Activated CD8-positive, alpha-beta memory T cell treated with anti-CD3 and anti-CD28 coated beads, Interleukin-2, amount 50 U/mL, for 4 hours (primary cell): ENCODE measurements around the gene SYMPK.

ENCODE experiments used
- DNase-seq: peaks from one replicate; pipeline ENCODE4 v3.0.0-alpha.2; 2020

SYMPK gene

DNA sequence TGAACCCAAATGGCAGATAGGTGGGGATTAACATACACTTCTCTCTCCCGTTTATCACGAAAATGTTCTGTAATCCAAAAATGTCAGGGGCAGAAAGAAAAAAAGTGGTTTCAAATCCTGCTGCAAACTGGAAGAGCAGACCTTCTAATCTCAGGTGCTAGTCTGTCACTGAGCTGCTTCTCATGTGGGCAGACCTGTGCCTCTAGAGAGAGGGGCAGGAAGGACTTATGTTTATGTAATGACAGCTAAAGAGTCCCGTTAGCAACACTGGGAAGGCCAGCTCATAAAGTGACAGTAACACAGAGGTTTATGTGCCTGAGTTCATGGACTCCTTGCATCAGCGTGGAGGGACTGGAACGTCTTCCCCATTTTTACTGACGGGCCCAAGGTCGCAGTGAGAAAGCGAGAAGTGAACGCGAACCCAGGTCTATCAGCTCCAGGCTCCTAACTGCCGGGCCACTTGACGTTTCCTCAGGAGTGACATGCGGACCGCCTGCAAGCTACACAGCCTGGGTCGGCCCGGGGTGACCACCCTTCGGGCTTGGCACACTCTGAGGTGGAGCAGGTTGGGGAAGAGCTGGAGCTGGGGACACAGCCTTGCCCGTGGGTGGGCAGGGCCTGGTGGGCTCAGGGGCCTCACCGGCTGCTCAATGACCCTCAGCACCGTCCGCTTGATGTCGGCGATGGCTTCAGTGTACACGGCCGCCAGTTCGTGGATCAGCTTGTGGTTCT is 38.2 kb downstream of the SYMPK start:
- no peak for DNase-seq

- DNase-seq: no peak
Observed at GRCh38 chr19:45824041-45824471, 38.9 kb downstream of the SYMPK start.

DNA sequence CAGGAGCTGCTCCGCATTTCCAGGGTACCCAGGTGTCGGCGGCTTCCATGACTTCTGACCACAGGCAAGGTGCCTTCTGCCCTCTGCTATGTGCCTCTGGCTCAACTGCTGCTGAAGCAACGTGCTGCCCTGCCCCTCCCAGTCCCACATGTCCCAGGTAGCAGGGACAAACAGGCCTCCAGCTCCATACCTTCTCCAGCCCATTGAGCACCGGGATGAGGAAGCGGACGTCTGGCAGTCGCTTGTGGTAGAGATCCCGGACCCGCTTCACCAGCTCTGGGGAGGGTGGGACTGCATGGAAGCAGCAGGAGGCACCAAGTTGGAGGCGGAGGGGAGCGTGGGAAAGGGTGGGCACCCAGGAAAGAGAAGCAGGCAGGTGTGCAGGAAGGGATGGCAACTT is 39.8 kb downstream of the SYMPK start:
- DNase-seq: no peak

DNA sequence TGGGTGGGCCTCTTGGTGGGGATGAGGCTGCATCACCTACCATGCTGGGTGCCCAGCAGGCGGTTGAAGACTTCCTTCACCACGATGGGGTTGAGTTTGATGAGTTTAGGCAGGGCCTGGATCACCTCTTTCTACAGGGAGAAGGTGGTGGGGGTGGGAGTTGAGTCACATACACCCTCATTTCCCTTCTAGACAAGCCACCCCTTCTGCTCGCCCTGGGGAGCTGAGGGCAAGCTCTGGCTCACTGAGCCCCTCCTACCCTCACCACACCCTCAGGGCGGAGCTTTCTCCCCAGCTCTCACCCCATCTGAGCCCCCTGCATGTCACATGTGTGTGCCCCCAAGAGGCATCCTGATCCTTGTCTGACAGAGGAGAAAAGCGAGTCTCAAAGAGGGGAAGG is 40.2 kb downstream of the SYMPK start:
- no peak for DNase-seq

DNA sequence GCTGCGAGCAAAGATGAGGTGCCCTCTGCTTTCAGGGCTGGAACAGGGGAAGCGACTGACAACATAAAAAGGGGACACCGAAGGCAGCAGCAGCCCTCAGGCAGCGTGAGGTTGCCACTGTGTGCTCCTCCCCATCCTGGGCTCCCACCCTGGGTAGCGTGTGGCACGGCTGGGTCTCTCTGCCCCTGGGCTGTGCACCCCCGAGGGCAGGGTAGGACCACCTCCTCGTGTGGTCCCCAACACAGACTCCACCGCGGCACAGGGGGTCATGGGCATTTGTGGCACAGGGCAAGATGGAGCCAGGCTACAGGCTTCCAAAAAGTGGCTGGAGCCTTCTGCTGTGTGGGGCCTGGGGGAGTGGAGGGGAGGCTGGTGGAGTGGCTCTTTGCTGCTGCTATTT is 41.4 kb downstream of the SYMPK start:
- DNase-seq: no peak

DNA sequence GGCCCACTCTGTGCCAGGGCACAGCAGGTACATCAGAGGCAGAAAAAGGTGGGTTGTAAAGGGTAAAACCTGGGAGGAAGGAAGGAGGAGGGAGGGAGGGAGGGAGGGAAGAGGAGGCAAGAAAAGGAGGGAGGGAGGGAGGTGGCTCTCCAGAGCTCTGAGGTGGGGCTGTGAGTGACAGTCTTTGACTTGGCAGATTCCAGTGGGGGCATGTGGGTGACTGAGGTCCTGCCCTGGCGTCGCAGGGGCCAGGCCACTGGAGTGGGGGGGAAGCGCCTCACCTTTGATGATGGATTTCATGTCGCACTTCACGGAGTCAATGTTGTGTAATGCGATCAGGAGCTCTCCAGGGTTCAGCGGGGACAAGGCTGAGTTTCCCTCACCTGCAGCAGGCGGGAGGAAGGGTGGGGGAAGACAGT is 41.8 kb downstream of the SYMPK start:
- no peak for DNase-seq

GRCh38 chr19:45820413-45821102 is 42.4 kb downstream of the SYMPK start:
- DNase-seq: no peak

DNA sequence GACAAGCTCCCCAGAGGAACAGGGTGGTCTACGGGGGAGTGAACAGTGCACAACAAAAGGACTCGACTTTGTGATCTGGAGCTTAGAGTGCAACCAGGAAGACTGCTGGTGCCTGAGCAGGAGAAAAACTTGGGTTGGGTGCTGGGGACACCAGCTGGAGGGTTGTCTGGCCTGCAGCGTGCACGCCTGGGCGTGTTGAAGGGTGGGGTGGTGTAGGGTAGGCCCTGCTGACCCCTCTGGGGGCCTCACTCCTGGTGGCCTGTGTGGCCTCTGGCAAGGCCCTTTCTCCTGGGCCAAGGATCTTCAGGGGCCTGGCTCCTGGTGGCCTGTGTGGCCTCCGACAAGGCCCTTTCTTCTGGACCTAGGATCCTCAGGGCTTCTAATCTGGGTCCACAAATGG is 43.2 kb downstream of the SYMPK start:
- DNase-seq: no peak

GRCh38 chr19:45817725-45818301 is 45.1 kb downstream of the SYMPK start:
- no peak for DNase-seq

DNA sequence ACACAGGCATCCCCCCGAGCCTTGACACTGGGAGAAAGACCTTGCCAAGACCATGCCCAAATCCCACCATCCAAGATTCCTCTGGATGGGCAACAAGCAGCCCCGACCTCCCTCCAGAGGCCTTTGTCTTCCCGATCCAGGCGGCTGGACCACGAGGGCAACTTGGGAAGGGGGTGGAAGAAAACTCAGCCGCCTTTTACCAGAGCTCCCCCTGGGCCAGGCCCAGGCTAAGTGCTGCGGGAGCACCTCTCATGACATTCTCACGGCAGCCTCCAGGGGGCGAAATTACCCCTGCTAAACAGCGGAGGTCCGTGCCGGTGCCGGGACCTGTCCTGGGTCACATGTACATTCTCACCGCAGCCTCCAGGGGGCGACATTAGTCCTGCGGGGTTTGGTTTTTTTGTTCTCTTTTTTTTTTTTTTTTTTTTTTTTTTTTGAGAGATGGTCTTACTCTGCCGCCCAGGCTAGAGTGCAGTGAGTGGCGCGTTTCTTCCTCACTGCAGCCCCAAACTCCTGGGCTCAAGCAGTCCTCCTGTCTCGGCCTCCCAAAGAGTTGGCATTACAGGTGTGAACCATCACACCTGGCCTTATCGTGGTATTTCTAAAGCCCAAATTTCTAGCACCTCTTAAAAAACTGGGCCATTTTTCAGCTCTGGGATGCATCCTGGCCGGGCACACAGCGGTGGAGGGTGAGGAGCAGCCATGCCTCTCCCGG is 45.8 kb downstream of the SYMPK start:
- peak; percentile 98 for DNase-seq

GRCh38 chr19:45816236-45817009 is 46.5 kb downstream of the SYMPK start:
- no peak for DNase-seq

DNA sequence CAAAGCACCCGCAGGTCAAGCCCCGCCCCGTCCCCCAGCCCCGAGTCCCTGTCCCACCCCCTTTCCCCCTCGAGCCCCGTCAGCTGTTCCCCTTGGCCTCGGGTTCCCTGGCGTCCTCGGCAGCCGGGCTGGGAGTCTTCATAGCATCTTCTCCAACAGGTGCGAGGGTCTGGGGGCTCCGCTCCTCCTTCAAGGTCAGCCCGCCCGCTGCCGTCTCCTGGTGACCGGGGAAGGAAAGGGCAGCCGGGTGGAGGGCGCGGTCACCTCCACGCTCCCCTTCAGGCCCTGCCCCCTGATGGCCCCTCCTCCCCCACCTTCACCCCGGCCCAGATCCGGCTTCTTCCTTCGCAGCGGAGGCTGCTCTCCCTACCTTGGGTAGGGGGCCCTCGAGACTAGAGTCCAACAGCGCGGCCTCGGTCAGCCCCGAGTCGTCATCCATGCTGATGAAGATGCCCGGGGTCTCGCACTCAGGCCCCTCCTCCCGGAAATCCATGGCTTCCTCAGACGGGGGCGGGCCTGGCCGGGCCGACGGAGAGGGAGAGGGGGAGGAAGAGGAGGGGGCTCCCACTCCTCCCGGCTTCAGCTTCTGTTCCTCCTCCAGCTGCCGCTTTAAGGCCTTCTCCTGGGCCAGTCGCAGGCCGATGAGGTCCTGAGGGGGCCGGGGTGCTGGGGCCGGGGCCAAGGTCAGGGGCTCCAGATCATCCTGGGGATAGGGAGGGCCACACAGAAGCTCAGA is 47.3 kb downstream of the SYMPK start:
- DNase-seq: no peak

GRCh38 chr19:45814851-45815480 is 48.0 kb downstream of the SYMPK start, which contains the start of gene RSPH6A:
RSPH6A (minus strand) TSS chr19:45815308; CDS start chr19:45815176, 132 bp downstream.
- no peak for DNase-seq

DNA sequence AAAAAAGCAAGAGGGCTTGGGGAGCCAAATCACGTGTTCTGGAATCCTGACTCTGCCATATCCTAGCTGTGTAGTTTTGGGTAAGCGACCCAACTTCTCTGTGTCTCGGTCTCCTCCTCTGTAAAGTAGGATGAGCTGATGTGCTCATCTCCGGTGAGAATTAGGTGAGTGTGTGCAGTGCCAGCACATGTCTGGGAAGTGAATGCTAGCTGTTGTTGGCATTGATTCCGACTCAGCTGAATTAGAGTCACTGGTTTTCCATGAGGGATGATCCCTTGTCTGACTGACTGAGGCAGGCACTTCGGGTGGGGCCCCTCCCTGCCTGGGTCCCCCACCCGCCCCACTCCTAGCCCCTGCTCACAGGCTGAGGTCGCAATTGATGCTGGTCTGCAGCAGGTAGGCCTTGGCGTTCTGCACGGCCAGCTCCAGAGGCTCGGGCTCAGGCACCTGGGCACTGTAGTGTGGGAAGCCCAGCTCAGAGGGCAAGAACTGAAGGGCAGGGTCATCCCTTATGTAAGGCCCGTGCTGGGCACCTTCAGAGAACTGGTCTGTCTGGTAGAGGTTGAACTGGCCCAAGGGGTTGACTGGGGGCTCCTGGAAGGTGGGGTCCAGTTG is 48.7 kb downstream of the SYMPK start:
- no peak for DNase-seq

GRCh38 chr19:45812297-45812696 is 50.6 kb downstream of the SYMPK start:
- DNase-seq: no peak

DNA sequence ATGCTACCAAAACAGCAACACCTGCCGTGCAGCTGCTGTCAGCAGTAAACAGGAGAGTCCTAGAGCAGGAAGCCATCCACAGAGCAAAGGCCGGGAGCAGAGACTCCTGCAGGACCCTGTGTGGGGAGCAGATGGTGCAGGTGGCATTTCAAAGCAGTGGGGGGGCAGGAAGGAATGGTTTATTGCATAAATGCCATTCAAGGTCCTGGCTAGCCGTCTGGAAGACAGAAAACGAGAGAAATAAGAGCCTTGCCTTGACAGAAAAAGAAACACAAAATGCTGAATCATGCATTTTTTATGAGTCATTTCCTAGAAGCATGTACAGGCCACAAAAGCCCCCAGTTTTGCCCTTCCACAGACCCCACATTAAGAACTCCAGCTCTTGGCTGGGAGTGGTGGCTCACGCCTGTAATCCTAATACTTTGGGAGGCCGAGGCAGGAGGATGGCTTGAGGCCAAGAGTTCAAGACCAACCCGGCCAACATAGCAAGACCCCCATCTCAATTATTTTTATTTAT is 53.2 kb downstream of the SYMPK start:
- no peak for DNase-seq

DNA sequence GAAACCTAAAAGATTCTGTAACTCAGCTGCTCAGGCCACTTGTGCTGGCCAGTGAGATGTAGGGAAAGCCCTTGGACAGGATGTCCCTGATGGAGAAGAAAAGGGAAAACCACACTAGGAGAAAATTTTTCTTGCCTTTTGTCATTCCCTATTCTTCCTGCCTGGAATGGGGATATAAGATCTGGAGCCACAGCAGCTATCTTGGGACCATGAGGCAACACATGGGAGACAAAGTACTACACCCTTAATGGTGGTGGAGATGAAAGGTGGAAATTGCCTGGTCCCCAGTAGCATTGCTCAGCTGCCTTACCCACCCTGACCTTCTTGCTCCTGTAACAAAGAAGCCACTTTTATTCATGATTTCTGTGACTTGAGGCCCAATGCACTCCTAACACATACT is 57.2 kb downstream of the SYMPK start:
- DNase-seq: no peak

DNA sequence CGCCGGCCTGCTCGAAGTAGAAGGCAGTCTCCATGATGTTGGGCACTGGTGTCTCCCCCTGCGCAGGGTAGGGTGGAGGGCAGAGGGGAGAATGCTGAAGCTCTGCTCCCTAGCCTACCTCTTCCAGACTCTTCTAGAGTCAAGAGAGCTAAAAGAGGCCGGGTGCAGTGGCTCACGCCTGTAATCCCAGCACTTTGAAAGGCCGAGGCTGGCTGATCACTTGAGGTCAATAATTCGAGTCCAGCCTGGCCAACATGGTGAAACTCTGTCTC is 58.1 kb downstream of the SYMPK start:
- no peak for DNase-seq

DNA sequence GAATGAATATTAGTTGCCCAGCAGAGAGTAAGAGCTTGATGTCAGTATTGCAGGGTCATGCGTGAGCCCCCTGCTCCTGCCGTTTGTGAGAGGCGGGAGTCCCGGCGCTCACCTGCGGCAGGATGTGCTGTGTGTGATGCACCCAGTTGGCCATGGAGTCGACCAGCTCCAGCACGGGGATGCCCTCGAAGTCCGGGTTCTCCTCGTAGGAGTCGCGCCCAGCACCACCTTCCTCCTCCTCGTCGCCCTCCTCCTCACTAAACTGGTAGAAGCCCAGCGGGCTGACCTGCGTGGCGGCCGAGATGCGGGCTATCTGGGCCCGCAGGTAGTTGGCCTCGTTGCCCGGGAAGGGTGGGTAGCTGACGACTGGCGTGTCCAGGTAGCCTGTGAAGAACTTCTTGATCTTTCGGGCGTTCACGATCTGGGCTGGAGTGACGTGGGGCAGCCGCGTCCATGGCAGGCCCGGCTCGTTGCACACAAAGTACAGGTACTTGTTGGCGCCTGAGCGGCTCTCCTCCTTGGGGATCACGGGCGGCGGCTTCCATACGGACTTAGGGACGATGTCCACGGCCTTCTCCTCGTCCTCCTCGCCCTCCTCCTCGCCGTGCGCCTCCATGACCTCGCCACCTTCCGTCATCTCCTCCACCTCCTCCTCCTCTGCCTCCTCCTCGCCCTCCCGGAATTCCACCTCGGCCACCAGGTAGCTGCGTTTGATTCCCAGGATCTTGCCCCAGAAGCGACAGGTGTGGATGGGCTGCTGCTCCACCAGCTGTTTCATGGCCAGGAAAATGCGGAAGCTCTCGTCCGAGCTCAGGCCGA is 58.6 kb downstream of the SYMPK start:
- DNase-seq: no peak

- no peak for DNase-seq
Observed at GRCh38 chr19:45801603-45802175, 61.3 kb downstream of the SYMPK start.
